Measurements from ENCODE around the gene PRKCE.

DNA sequence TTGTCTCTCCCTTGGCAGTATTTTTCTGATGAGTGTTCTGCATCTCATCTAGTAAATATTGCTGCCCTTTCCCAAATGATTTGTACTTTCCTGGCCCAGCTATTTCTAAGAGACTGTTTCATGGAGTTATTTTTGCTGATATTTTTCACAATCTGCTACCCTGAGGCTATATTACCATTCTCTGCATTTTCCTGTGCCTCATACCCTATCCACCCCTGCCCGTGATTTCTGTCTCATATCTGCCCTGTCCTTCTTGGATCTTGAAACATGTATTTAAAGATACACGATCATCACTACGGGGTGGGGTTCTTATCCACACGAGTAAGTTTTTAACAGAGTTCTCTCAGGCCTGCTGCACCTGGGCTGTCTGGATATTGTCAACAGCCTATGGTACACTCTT is 556.1 kb downstream of the PRKCE start:
- TF ChIP-seq, protein P1, sequence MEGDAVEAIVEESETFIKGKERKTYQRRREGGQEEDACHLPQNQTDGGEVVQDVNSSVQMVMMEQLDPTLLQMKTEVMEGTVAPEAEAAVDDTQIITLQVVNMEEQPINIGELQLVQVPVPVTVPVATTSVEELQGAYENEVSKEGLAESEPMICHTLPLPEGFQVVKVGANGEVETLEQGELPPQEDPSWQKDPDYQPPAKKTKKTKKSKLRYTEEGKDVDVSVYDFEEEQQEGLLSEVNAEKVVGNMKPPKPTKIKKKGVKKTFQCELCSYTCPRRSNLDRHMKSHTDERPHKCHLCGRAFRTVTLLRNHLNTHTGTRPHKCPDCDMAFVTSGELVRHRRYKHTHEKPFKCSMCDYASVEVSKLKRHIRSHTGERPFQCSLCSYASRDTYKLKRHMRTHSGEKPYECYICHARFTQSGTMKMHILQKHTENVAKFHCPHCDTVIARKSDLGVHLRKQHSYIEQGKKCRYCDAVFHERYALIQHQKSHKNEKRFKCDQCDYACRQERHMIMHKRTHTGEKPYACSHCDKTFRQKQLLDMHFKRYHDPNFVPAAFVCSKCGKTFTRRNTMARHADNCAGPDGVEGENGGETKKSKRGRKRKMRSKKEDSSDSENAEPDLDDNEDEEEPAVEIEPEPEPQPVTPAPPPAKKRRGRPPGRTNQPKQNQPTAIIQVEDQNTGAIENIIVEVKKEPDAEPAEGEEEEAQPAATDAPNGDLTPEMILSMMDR (conservative IDR thresholded peaks at IDR 0.05 in 1 of 2, IDR thresholded peaks at IDR 0.05 in 1 of 2; ENCODE audit: low read depth in 1 of 2, low read length in 2 of 2): no peak
- no peak for TF ChIP-seq EZH2 (IDR thresholded peaks at IDR 0.05; ENCODE audit: low read length, missing control alignments)

Data from fibroblast of lung (primary cell).